Activated B cell treated with CpG ODN at 0.5 μM for 24 hours (primary cell): ENCODE measurements around the gene DGAT2. TPM values are rescaled to one million over a fixed set of nuclear protein-coding genes. Genes with fewer than 3 reads are reported as not detected.

Source experiments
- ATAC-seq: fragments of 200-7000 bp; cut with Tn5 transposase; one replicate; pipeline ENCODE4 v1.10.0; 2021; ENCODE audit warnings: low read depth, mild to moderate bottlenecking, moderate library complexity
- CTCF ChIA-PET: fragments of 350-600 bp; sonication (Branson Sonifier 250); formaldehyde crosslinking; loops from one replicate; lab custom pipeline; 2021; ENCODE audit warnings: antibody characterized with exemption; lab: Charles Lee
- POLR2A ChIA-PET: fragments of 350-600 bp; sonication (Branson Sonifier 250); formaldehyde crosslinking; loops from one replicate; lab custom pipeline; 2021; ENCODE audit warnings: antibody characterized with exemption; lab: Charles Lee
- DNase-seq: peaks from one replicate; pipeline ENCODE4 v3.0.0; 2022
- H3K27ac Mint-ChIP-seq: one replicate; pipeline ENCODE4 v1.8.0; 2020; ENCODE audit warnings: mixed read lengths
- H3K27me3 Mint-ChIP-seq: one replicate; pipeline ENCODE4 v1.8.0; 2021; ENCODE audit warnings: mixed read lengths
- H3K36me3 Mint-ChIP-seq: one replicate; pipeline ENCODE4 v1.8.0; 2021; ENCODE audit warnings: low read depth, mixed read lengths
- H3K4me1 Mint-ChIP-seq: one replicate; pipeline ENCODE4 v1.8.0; 2021; ENCODE audit warnings: mixed read lengths
- H3K4me3 Mint-ChIP-seq: one replicate; pipeline ENCODE4 v1.8.0; 2020; ENCODE audit warnings: mild to moderate bottlenecking, mixed read lengths
- H3K9me3 Mint-ChIP-seq: one replicate; pipeline ENCODE4 v1.8.0; 2020; ENCODE audit warnings: mixed read lengths
- CTCF ChIP-seq: fragments of 200-600 bp; IDR thresholded peaks from one replicate; pipeline ENCODE4 v1.8.0; 2022; ENCODE audit warnings: antibody characterized with exemption, mild to moderate bottlenecking
- intact Hi-C: fragments of 100-400 bp; cut with micrococcal nuclease; formaldehyde crosslinking; loops from one replicate; pipeline ENCODE4 v1.15.1; 2024
- total RNA-seq: library from RNA; stranded (reverse); gene quantifications from 2 replicates; pipeline ENCODE4 v1.2.3, GENCODE V29; 2022

DGAT2 gene
- total RNA-seq, 1 donor from 2014 or later, result 7.9 TPM

- peaks cover 53% of the 10 kb centered on the region for H3K4me1 Mint-ChIP-seq
- no peak for ATAC-seq
- H3K36me3 Mint-ChIP-seq, result peaks cover 9% of the 10 kb centered on the region
- H3K27ac Mint-ChIP-seq, result peak overlapping the region; percentile 96
- H3K4me3 Mint-ChIP-seq, result no peak overlapping the region
- ChIA-PET POLR2A (interaction anchor here (0.6 to 8.1 kb wide), 9 partner anchors 9 to 125 kb away, joined by 3 to 94 read pairs (median 4); no protein-coding TSS in a partner anchor), CTCF (interaction anchor here (2.4 to 4.1 kb wide), 2 partner anchors 52 to 57 kb away, joined by 11 to 23 read pairs; no protein-coding TSS in a partner anchor)
- intact Hi-C loops, result loop anchor here (1.0 to 10.0 kb wide), 4 partner anchors 9 to 629 kb away; partner anchors contain the start of gene EMSY
- H3K9me3 Mint-ChIP-seq, result no peaks in the 10 kb centered on the region
- DNase-seq, result peak; percentile 65
- no peaks in the 10 kb centered on the region for H3K27me3 Mint-ChIP-seq
- TF ChIP-seq CTCF, result no peak
These were observed 47.0 kb downstream of the DGAT2 start for GRCh38 chr11:75815345-75816168.

DNA sequence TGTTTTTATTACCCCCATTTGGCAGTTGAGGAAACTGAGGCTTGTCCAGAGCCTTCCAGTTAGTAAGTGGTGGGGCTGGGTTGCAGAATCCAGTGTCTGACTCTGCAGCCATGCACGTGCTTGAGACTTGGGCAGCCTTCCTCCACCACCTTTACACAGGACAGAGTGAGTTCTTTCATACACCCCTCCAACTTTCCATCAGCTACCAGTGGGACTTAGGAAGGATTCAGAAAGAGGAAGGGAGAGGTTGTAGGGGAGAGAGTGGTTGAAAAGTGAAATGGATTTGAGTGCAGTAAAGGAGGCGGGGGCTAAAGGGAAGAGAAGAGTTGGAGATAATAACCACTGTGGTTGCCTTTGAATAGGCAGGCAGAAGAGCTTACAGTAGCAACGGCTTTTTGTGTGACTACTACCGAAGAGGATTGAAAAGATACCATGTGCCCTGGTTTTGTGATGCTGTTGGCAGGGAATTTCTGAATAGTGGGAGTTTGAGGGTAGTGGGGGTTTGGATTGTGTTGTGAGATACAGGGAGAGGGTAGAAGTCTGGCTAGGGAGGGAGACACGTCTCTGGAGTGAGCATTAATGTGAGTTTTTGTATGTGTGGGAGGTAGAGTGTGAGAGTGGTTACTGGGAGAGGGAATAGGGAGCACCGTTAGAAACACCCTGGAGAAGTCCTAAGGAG is 48.1 kb downstream of the DGAT2 start:
- no peak for TF ChIP-seq CTCF
- no peak for ATAC-seq
- Mint-ChIP-seq H3K36me3 (peaks cover 17% of the 10 kb centered on the region), H3K4me1 (peaks cover 56% of the 10 kb centered on the region), H3K27ac (no peak overlapping the region), H3K9me3 (no peaks in the 10 kb centered on the region), H3K27me3 (no peaks in the 10 kb centered on the region), H3K4me3 (no peak overlapping the region)
- ChIA-PET POLR2A (interaction anchor here (0.9 to 8.1 kb wide), 4 partner anchors 8 to 76 kb away, joined by 3 to 94 read pairs (median 4); no protein-coding TSS in a partner anchor), CTCF (no interaction called here)
- intact Hi-C loops, result loop anchor here (10.0 kb wide), 1 partner anchor 628 kb away; the partner anchor contains the start of gene EMSY
- no peak for DNase-seq

DNA sequence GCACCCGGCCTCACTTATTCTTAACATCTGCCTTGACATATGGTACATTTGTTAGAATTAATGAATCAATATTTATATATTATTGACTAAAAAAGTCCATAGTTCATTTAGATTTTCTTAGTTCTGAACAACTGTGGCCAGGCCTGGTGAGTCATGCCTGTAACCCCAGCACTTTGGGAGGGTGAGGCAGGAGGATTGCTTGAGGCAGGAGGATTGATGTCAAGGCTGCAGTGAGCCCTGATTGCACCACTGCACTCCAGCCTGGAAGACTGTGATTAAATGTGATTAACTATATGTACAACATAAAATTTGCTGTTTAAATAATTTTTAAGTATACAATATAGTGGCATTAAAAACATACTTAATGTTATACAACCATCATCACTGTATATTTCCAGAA is 52.1 kb downstream of the DGAT2 start:
- H3K9me3 Mint-ChIP-seq, result no peaks in the 10 kb centered on the region
- ATAC-seq, result no peak
- POLR2A ChIA-PET, result interaction anchor here (0.6 kb wide), 1 partner anchor 243 kb away, joined by 3 read pairs; no protein-coding TSS in a partner anchor

GRCh38 chr11:75821202-75821601 is 52.6 kb downstream of the DGAT2 start:
- ChIA-PET CTCF (no interaction called here), POLR2A (interaction anchor here (0.7 kb wide), 1 partner anchor 32 kb away, joined by 9 read pairs; no protein-coding TSS in a partner anchor)
- peak overlapping the region; percentile 76 for H3K27ac Mint-ChIP-seq
- H3K4me3 Mint-ChIP-seq, result peak overlapping the region; percentile 56
- no peak for TF ChIP-seq CTCF
- H3K27me3 Mint-ChIP-seq, result no peaks in the 10 kb centered on the region
- H3K9me3 Mint-ChIP-seq, result no peaks in the 10 kb centered on the region
- DNase-seq (no peak), ATAC-seq (no peak)
- peaks cover 77% of the 10 kb centered on the region for H3K4me1 Mint-ChIP-seq
- intact Hi-C loops, result loop anchor here (5.0 kb wide), 2 partner anchors 806 to 851 kb away; partner anchors contain the start of gene LRRC32
- H3K36me3 Mint-ChIP-seq, result peaks cover 28% of the 10 kb centered on the region

More for the DNA sequence above, 52.1 kb downstream of the DGAT2 start:
- intact Hi-C loops, result loop anchor here (5.0 kb wide), 2 partner anchors 807 to 852 kb away; partner anchors contain the start of gene LRRC32
- CTCF ChIA-PET, result interaction anchor here (0.7 kb wide), 1 partner anchor 46 kb away, joined by 3 read pairs; no protein-coding TSS in a partner anchor
- no peak for TF ChIP-seq CTCF
- Mint-ChIP-seq H3K4me1 (peaks cover 71% of the 10 kb centered on the region), H3K27ac (peak overlapping the region; percentile 76), H3K36me3 (peaks cover 25% of the 10 kb centered on the region), H3K27me3 (no peaks in the 10 kb centered on the region), H3K4me3 (no peak overlapping the region)
- no peak for DNase-seq
